ENCODE results near the gene CUL9.

GRCh38 chr6:43174263-43175112 is 7.5 kb upstream of the CUL9 start:
- TF ChIP-seq POLR2A (IDR thresholded peaks at IDR 0.05) (peak; percentile 88), CTCF (IDR thresholded peaks at IDR 0.05) (peak; percentile 31 to 79 (median 48)), POLR2AphosphoS5 (IDR thresholded peaks at IDR 0.05) (peak; percentile 99)

All from prostate gland (tissue), 2 donors.